NCI-H2196 treated with DMSO at 0.1 percent for 48 hours (cell line): ENCODE results near the gene IMMP1L.
A peak's percentile ranks its signal among the peaks of the same experiment; 100 is the strongest.

ENCODE experiments used
- DNase-seq: peaks from one replicate; lab custom pipeline; 2025; ENCODE audit not compliant: unreplicated experiment; lab: John Stamatoyannopoulos, UW

Gene IMMP1L

GRCh38 chr11:31477528-31478222 lies 31.7 kb downstream of the IMMP1L start:
- no peak for DNase-seq

GRCh38 chr11:31474083-31474482 lies 35.3 kb downstream of the IMMP1L start:
- DNase-seq, result no peak

GRCh38 chr11:31464436-31464835 lies 45.0 kb downstream of the IMMP1L start:
- DNase-seq, result no peak

- DNase-seq, result no peak
Measured at GRCh38 chr11:31455177-31455576, 54.2 kb downstream of the IMMP1L start.

GRCh38 chr11:31450841-31451240 lies 58.6 kb downstream of the IMMP1L start:
- no peak for DNase-seq

- DNase-seq, result no peak
Measured at GRCh38 chr11:31449040-31449439, 60.4 kb downstream of the IMMP1L start.

GRCh38 chr11:31445621-31446020 lies 63.8 kb downstream of the IMMP1L start:
- DNase-seq, result no peak

- no peak for DNase-seq
Measured at GRCh38 chr11:31443802-31444201, 65.6 kb downstream of the IMMP1L start.

- peak; percentile 90 for DNase-seq
Measured at GRCh38 chr11:31442086-31442485, 67.3 kb downstream of the IMMP1L start.

GRCh38 chr11:31441296-31441695 lies 68.1 kb downstream of the IMMP1L start:
- DNase-seq, result no peak

- no peak for DNase-seq
Measured at GRCh38 chr11:31437742-31438435, 71.5 kb downstream of the IMMP1L start.

- no peak for DNase-seq
Measured at GRCh38 chr11:31433851-31434250, 75.6 kb downstream of the IMMP1L start.

GRCh38 chr11:31424652-31425051 lies 84.8 kb downstream of the IMMP1L start:
- no peak for DNase-seq

GRCh38 chr11:31422703-31423102 lies 86.7 kb downstream of the IMMP1L start:
- DNase-seq, result no peak

GRCh38 chr11:31421820-31422219 lies 87.6 kb downstream of the IMMP1L start:
- DNase-seq, result no peak

GRCh38 chr11:31419669-31420068 lies 89.8 kb downstream of the IMMP1L start:
- DNase-seq, result no peak

- no peak for DNase-seq
Measured at GRCh38 chr11:31419138-31419537, 90.3 kb downstream of the IMMP1L start.

GRCh38 chr11:31417816-31418215 lies 91.6 kb downstream of the IMMP1L start:
- DNase-seq, result no peak

- no peak for DNase-seq
Measured at GRCh38 chr11:31417357-31417756, 92.1 kb downstream of the IMMP1L start.

- no peak for DNase-seq
Measured at GRCh38 chr11:31415435-31415834, 94.0 kb downstream of the IMMP1L start.

GRCh38 chr11:31414338-31414737 lies 95.1 kb downstream of the IMMP1L start:
- DNase-seq, result no peak

GRCh38 chr11:31412946-31413345 lies 96.5 kb downstream of the IMMP1L start:
- DNase-seq, result no peak

- DNase-seq, result no peak
Measured at GRCh38 chr11:31408201-31408600, 101.2 kb downstream of the IMMP1L start.
